Activated T-helper 17 cell treated with anti-CD3 and anti-CD28 coated beads, Interleukin-2, amount 50 U/mL, for 72 hours (primary cell): ENCODE measurements around the gene HADH. TPM values are rescaled to one million over a fixed set of nuclear protein-coding genes. Genes with fewer than 3 reads are reported as not detected.
A peak's percentile ranks its signal among the peaks of the same experiment; 100 is the strongest.
"Not testable (repeated sequence)": the region's sequence is repeated elsewhere in the genome, so short reads cannot be mapped to it uniquely, and the experiment has no call there.

ENCODE experiments used
- ATAC-seq: fragments of 150-1000 bp; cut with Tn5 transposase; replicated peaks from 2 replicates; pipeline ENCODE4 v1.10.0; 2021; ENCODE audit warnings: mild to moderate bottlenecking, moderate library complexity
- H3K27ac Mint-ChIP-seq: one replicate; pipeline ENCODE4 v1.8.0; 2022; ENCODE audit warnings: mixed read lengths
- H3K27me3 Mint-ChIP-seq: one replicate; pipeline ENCODE4 v1.8.0; 2022; ENCODE audit warnings: mixed read lengths
- H3K36me3 Mint-ChIP-seq: one replicate; pipeline ENCODE4 v1.8.0; 2022; ENCODE audit warnings: low read depth, mild to moderate bottlenecking, mixed read lengths
- H3K4me1 Mint-ChIP-seq: one replicate; pipeline ENCODE4 v1.8.0; 2022; ENCODE audit warnings: mixed read lengths
- H3K4me3 Mint-ChIP-seq: one replicate; pipeline ENCODE4 v1.8.0; 2022; ENCODE audit warnings: mild to moderate bottlenecking, mixed read lengths
- H3K9me3 Mint-ChIP-seq: one replicate; pipeline ENCODE4 v1.8.0; 2022; ENCODE audit warnings: mixed read lengths
- total RNA-seq, 2 donors: library from RNA; stranded (reverse); gene quantifications; one replicate each; pipeline ENCODE4 v1.2.3, GENCODE V29; 2022

Gene HADH
- 10 to 100 TPM; 26.8 to 36.5 TPM for total RNA-seq

- Mint-ChIP-seq H3K36me3 (no peaks in the 10 kb centered on the region), H3K27ac (peak within 1 kb of the TSS; percentile 92), H3K9me3 (no peaks in the 10 kb centered on the region), H3K4me1 (peaks cover 18% of the 10 kb centered on the region), H3K27me3 (no peaks in the 10 kb centered on the region), H3K4me3 (peak within 1 kb of the TSS; percentile 92)
- peak; percentile 99 for ATAC-seq
These were observed at the start of gene HADH for GRCh38 chr4:107989537-107990386. HADH (plus strand) TSS chr4:107989889; CDS start chr4:107989933, 44 bp downstream.

- no peak for ATAC-seq
- H3K9me3 Mint-ChIP-seq, result no peaks in the 10 kb centered on the region
- H3K4me1 Mint-ChIP-seq, result no peaks in the 10 kb centered on the region
- no peaks in the 10 kb centered on the region for H3K27me3 Mint-ChIP-seq
- H3K27ac Mint-ChIP-seq, result no peak overlapping the region
- H3K36me3 Mint-ChIP-seq, result peaks cover 26% of the 10 kb centered on the region
- H3K4me3 Mint-ChIP-seq, result no peak overlapping the region
These were observed 43.9 kb upstream of the HADH start for GRCh38 chr4:107945809-107946208.

GRCh38 chr4:107950746-107951540 lies 38.7 kb upstream of the HADH start:
- H3K4me3 Mint-ChIP-seq, result no peak overlapping the region
- no peaks in the 10 kb centered on the region for H3K4me1 Mint-ChIP-seq
- ATAC-seq, result no peak
- H3K36me3 Mint-ChIP-seq, result peaks cover 34% of the 10 kb centered on the region
- H3K27ac Mint-ChIP-seq, result no peak overlapping the region
- peaks cover 9% of the 10 kb centered on the region for H3K9me3 Mint-ChIP-seq
- peaks cover under 1% of the 10 kb centered on the region for H3K27me3 Mint-ChIP-seq

- Mint-ChIP-seq H3K4me1 (no peaks in the 10 kb centered on the region), H3K36me3 (peaks cover 34% of the 10 kb centered on the region), H3K27me3 (peaks cover 6% of the 10 kb centered on the region), H3K9me3 (peaks cover 15% of the 10 kb centered on the region), H3K4me3 (no peak overlapping the region), H3K27ac (no peak overlapping the region)
- ATAC-seq, result no peak
These were observed 38.1 kb upstream of the HADH start for GRCh38 chr4:107951551-107951950.

GRCh38 chr4:107956011-107956410 lies 33.7 kb upstream of the HADH start:
- Mint-ChIP-seq H3K27ac (no peak overlapping the region), H3K9me3 (peaks cover 26% of the 10 kb centered on the region), H3K36me3 (peaks cover 7% of the 10 kb centered on the region), H3K4me3 (no peak overlapping the region), H3K27me3 (peaks cover 19% of the 10 kb centered on the region), H3K4me1 (no peaks in the 10 kb centered on the region)
- ATAC-seq, result no peak

- no peaks in the 10 kb centered on the region for H3K27me3 Mint-ChIP-seq
- no peaks in the 10 kb centered on the region for H3K36me3 Mint-ChIP-seq
- ATAC-seq, result no peak
- no peaks in the 10 kb centered on the region for H3K4me1 Mint-ChIP-seq
- no peak overlapping the region for H3K4me3 Mint-ChIP-seq
- H3K27ac Mint-ChIP-seq, result no peak overlapping the region
- H3K9me3 Mint-ChIP-seq, result no peaks in the 10 kb centered on the region
These were observed 22.8 kb upstream of the HADH start for GRCh38 chr4:107966903-107967302.

GRCh38 chr4:107967519-107967918 lies 22.2 kb upstream of the HADH start:
- not testable (repeated sequence) for H3K27me3 Mint-ChIP-seq, H3K4me1 Mint-ChIP-seq, H3K9me3 Mint-ChIP-seq, H3K4me3 Mint-ChIP-seq, H3K36me3 Mint-ChIP-seq, H3K27ac Mint-ChIP-seq, ATAC-seq

- ATAC-seq, H3K4me1 Mint-ChIP-seq, H3K4me3 Mint-ChIP-seq, H3K9me3 Mint-ChIP-seq, H3K27me3 Mint-ChIP-seq, H3K27ac Mint-ChIP-seq, H3K36me3 Mint-ChIP-seq: not testable (repeated sequence)
These were observed 21.8 kb upstream of the HADH start for GRCh38 chr4:107967921-107968320.

GRCh38 chr4:107970063-107970798 lies 19.5 kb upstream of the HADH start:
- Mint-ChIP-seq H3K36me3 (no peaks in the 10 kb centered on the region), H3K4me1 (no peaks in the 10 kb centered on the region), H3K27ac (no peak overlapping the region), H3K27me3 (peaks cover 6% of the 10 kb centered on the region), H3K9me3 (peaks cover 4% of the 10 kb centered on the region), H3K4me3 (no peak overlapping the region)
- ATAC-seq, result no peak

GRCh38 chr4:107972605-107973004 lies 17.1 kb upstream of the HADH start:
- Mint-ChIP-seq H3K27me3 (peaks cover 9% of the 10 kb centered on the region), H3K27ac (no peak overlapping the region), H3K36me3 (no peaks in the 10 kb centered on the region), H3K9me3 (peaks cover 4% of the 10 kb centered on the region), H3K4me3 (no peak overlapping the region), H3K4me1 (no peaks in the 10 kb centered on the region)
- ATAC-seq, result no peak

- Mint-ChIP-seq H3K4me1 (no peaks in the 10 kb centered on the region), H3K27me3 (peaks cover 9% of the 10 kb centered on the region), H3K4me3 (no peak overlapping the region), H3K9me3 (peaks cover 4% of the 10 kb centered on the region), H3K27ac (no peak overlapping the region), H3K36me3 (no peaks in the 10 kb centered on the region)
- ATAC-seq, result no peak
These were observed 15.2 kb upstream of the HADH start for GRCh38 chr4:107974523-107974922.

- Mint-ChIP-seq H3K4me3 (no peak overlapping the region), H3K27ac (no peak overlapping the region), H3K9me3 (peaks cover 4% of the 10 kb centered on the region), H3K27me3 (peaks cover 9% of the 10 kb centered on the region), H3K36me3 (no peaks in the 10 kb centered on the region), H3K4me1 (no peaks in the 10 kb centered on the region)
- no peak for ATAC-seq
These were observed 12.2 kb upstream of the HADH start for GRCh38 chr4:107977482-107977881.

- ATAC-seq, result no peak
- H3K36me3 Mint-ChIP-seq, result no peaks in the 10 kb centered on the region
- peaks cover 4% of the 10 kb centered on the region for H3K9me3 Mint-ChIP-seq
- H3K4me1 Mint-ChIP-seq, result no peaks in the 10 kb centered on the region
- H3K27me3 Mint-ChIP-seq, result peaks cover 7% of the 10 kb centered on the region
- no peak overlapping the region for H3K27ac Mint-ChIP-seq
- no peak overlapping the region for H3K4me3 Mint-ChIP-seq
These were observed 11.6 kb upstream of the HADH start for GRCh38 chr4:107977966-107978705.
